Lower leg skin (tissue), 3 donors: ENCODE results near the gene SHROOM2.

Experiments
- CTCF ChIP-seq, 3 donors: fragments of 450-650 bp; IDR thresholded peaks; one replicate each; pipeline ENCODE4 v1.5.1; 2016; ENCODE audit warnings: antibody characterized with exemption in 3 of 3, mild to moderate bottlenecking in 3 of 3, moderate library complexity in 2 of 3
- POLR2A ChIP-seq, 2 donors: fragments of 450-650 bp; IDR thresholded peaks; one replicate each; pipeline ENCODE4 v1.6.1; 2016 to 2017; ENCODE audit warnings: antibody characterized with exemption in 2 of 2, mild to moderate bottlenecking in 1 of 2, moderate library complexity in 1 of 2

- no peak for TF ChIP-seq CTCF (IDR thresholded peaks at IDR 0.05)
- no peak for TF ChIP-seq POLR2A (IDR thresholded peaks at IDR 0.05)
Observed at GRCh38 chrX:9955506-9955905, 169.3 kb downstream of the SHROOM2 start.
